ENCODE data around the gene PTPRCAP.
"Not testable (repeated sequence)": the region's sequence is repeated elsewhere in the genome, so short reads cannot be mapped to it uniquely, and the experiment has no call there.

The PTPRCAP gene
- total RNA-seq = 0 reads per million in 2 donors

- peak in 4 of 5 experiments; percentile 52 to 93 (median 74) for DNase-seq
Measured at GRCh38 chr11:67437082-67437808, at the start of gene PTPRCAP. TSS of gene PTPRCAP (minus strand) at chr11:67437682. CDS start at chr11:67437619, 63 bp downstream.

- DNase-seq = peak in 1 of 5 experiments; percentile 33
Measured at GRCh38 chr11:67486481-67487195, 49.2 kb upstream of the PTPRCAP start.

DNA sequence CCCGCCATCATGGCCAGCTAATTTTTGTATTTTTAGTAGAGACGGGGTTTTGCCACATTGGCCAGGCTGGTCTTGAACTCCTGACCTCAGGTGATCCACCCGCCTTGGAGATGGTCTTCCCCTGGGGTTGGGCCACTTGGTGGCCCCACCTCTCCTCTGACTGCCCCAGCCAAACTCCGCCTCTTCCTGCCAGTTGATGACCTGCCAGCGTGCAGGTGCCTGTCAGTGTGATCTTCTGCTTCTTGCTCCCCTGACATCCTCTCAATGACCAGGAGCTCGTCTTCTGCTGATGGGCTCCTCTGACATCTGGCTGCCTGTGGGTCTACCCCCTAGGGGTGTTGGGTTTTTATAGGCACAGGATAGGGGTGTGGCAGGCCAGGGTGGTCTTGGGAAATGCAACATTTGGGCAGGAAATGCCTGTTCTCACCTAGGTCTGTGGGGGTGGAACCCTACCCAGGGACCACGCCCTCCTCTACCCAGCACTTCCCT lies 48.4 kb upstream of the PTPRCAP start:
- DNase-seq = peak in 2 of 5 experiments; percentile 60 to 85

DNA sequence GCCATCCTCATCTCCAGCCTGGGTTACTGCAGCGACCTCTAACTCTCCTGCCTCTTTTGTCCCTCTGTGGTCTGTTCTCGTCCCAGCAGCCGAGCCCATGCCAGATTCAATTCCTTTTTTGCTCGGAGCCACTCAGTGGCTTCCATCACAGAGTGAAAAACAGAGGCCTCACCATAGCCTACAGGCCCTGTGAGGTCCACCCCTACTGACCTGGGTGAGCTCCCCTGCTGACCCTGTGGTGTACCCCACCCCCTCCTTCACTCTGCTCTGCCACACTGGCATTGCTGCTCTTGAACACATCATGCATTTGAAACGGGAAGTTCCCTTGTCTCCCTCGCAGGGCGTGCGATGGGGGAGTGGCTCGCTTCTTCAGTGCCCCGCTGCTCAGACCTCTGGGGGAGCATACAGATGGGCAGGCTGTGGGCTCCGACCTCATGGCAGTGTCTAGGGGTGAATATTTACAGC lies 47.4 kb upstream of the PTPRCAP start:
- peak in 3 of 5 experiments; percentile 46 to 82 (median 47) for DNase-seq

DNA sequence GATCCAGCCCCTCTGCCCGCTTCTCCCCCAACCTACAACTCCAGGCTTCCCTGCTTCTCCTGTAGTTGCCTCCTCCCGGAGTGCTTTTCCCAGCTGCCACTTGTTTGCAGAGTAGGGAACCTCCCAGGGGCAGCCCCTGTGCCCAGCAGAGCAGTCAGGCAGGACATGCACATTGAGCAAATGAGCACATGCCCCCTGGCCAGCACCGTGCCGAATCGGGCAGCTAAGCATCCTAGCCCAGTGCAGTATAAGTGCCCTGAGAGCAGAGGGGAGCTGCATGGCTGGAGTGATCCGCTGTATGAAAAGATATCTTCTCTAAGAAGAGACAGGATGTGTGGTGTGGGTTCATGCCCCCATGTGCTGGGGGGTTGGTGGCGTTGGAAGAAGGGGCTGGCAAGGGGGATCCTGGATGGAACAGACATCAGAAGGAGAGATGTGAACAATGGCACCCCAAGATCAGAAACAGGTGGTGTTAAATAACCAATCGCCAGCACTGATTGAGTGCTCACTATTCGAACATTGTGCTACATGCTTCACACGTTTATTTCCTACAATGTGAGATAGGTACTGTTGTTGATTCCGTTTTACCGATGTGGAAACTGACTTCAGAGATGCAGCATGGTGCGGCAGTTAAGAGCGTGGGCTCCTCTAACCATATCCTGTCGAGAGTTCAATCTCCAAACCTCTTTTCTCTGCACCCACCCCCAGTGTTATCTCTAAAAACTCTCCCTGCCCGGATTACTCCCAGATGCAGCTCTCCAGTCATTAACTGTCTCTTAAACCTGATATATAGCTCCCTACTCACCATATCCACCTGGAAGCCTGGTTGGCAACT lies 46.6 kb upstream of the PTPRCAP start:
- DNase-seq = peak in 2 of 5 experiments; percentile 63 to 93

DNA sequence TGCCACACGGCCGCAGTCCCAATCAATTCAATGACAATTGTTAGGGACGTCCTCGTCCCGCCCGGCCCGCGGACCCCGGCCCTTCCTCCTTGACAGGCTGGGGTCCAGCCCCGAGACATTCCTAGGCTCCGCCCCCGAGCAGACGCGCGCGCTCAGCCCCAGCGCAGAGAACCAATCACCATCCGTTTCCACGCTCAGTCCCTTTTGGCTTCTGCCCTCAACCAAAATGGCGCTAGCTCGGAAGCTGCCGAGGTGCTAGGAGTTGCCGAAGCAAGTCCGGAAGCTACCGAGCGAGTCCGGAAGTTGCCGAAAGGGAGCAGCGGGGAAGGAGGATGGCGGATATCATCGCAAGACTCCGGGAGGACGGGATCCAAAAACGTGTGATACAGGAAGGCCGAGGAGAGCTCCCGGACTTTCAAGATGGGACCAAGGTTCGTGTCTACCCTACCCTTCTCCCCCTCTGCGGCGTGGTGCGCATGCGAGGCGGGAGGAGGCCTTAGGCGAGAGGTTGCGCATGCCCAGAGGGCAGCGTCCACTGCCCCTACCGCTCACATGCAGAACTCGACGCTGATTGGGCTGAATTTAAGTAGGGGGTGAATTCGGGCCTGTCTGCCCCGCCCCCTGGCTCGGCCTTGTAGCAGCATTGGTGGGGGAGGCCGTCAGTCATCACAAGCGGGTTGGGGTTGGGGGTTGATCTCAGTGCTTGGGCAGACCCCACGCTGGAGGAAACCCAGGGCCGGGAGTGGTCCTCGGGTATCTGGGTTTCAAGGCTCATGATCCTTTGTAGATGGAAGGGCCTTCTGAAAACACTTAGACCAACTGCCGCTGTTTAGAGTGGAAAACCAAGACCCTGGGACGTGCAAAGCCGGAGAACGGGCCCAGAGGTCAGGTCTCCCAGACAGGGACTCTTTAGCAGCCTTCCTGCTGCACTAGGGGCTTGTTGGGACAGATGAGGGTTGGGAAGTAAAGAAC lies 45.6 kb upstream of the PTPRCAP start, which contains the start of gene AIP:
AIP (plus strand) TSS at position 200 of the 972 bp plus-strand sequence; CDS start at position 333, 133 bp downstream.
- peak; percentile 84 to 99 (median 96) for DNase-seq

DNA sequence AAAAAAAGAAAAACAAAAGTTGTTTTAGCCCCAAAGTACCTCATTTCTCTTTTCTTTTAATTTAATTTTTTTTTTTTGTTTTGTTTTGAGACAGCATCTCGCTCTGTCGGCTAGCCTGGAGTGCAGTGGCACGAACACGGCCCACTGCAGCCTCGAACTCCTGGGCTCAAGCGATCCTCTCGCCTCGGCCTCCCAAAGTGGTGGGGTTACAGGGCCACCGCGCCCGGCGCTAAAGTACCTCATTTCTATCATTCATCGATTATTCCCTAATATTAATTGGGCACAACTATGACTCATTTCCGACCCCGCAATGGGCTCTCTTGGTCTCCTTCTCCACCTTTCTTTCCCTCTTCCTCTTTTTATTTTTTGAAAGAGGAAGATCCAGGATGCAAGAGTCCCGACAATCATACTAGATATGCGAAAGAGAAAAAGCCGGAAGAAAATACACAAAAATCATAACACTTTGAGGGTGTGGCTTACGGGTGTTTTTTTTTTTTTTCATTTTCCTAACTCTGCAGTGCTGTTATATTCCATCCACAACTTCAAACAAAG lies 44.9 kb upstream of the PTPRCAP start:
- peak in 1 of 5 experiments; percentile 55 for DNase-seq

DNA sequence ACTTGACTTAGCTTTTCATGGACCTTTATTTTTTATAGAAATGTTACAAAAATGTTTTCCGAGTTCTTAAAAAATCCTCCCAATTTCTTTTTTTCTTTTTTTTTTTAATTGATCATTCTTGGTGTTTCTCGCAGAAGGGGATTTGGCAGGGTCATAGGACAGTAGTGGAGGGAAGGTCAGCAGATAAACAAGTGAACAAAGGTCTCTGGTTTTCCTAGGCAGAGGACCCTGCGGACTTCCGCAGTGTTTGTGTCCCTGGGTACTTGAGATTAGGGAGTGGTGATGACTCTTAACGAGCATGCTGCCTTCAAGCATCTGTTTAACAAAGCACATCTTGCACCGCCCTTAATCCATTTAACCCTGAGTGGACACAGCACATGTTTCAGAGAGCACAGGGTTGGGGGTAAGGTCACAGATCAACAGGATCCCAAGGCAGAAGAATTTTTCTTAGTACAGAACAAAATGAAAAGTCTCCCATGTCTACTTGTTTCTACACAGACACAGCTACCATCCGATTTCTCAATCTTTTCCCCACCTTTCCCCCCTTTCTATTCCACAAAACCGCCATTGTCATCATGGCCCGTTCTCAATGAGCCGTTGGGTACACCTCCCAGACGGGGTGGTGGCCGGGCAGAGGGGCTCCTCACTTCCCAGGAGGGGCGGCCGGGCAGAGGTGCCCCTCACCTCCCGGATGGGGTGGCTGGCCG lies 40.0 kb upstream of the PTPRCAP start:
- DNase-seq = not testable (repeated sequence)

DNA sequence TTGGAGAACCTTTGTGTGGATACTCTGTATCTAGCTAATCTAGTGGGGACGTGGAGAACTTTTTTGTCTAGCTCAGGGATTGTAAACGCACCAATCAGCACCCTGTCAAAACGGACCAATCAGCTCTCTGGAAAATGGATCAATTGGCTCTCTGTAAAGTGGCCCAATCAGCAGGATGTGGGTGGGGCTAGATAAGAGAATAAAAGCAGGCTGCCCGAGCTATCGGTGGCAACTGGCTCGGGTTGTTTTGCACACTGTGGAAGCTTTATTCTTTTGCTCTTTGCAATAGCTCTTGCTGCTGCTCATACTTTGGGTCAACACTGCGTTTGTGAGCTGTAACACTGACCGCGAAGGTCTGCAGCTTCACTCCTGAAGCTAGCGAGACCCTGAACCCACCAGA lies 39.2 kb upstream of the PTPRCAP start:
- DNase-seq = not testable (repeated sequence)

DNA sequence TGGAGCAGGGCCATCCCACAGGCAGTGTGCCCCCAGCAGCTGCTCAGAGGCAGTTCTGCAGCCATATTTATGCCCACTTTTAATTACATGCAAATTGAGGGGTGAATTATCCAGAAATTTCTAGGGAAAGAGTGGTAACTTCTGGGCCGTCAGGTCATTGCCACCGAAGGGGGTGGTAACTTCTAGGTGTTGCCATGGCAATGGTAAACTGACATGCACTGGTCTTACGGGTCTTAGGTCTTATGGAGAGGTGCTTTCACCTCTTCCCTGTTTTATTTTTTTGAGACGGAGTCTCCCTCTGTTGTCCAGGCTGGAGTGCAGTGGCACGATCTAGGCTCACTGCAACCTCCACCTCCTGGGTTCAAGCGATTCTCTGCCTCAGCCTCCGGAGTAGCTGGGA lies 35.4 kb upstream of the PTPRCAP start:
- no peak for DNase-seq

- no peak for DNase-seq
Measured at GRCh38 chr11:67470337-67471002, 33.0 kb upstream of the PTPRCAP start.

DNA sequence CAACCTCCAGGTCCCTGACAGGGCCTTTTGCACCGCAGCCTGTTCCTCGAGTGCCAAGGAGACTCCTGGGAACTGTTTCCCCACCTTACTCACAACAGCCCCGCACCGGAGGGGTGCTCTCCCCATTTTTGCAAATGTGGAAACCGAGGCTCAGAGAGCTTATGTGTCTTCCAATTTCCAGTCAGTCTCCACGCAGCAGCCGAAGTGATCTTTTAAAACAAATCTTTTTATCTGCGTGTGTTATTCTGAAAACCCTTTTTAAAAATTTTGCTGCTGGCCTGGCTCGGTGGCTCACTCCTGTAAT lies 32.0 kb upstream of the PTPRCAP start:
- no peak for DNase-seq

- peak; percentile 82 to 94 (median 86) for DNase-seq
Measured at GRCh38 chr11:67468759-67469507, 31.5 kb upstream of the PTPRCAP start, which contains the start of gene TMEM134. TSS of gene TMEM134 (minus strand) at chr11:67469251. CDS start at chr11:67469192, 59 bp downstream.

DNA sequence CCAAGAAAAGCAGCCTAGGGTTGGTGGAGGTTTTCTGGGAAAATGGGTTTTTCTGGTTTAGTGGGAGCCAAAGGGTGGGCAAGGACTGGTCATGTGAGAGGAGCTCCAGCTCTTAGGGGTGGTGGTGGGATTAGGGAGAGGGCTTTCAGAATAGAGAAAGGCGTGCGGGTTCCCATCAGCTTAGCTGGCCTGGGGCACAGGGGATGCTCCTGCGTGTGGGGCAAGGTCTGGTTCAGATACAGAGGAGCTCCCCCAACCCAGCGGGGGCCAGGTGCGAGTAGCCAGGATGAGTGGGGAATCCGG lies 30.9 kb upstream of the PTPRCAP start:
- DNase-seq = no peak

DNA sequence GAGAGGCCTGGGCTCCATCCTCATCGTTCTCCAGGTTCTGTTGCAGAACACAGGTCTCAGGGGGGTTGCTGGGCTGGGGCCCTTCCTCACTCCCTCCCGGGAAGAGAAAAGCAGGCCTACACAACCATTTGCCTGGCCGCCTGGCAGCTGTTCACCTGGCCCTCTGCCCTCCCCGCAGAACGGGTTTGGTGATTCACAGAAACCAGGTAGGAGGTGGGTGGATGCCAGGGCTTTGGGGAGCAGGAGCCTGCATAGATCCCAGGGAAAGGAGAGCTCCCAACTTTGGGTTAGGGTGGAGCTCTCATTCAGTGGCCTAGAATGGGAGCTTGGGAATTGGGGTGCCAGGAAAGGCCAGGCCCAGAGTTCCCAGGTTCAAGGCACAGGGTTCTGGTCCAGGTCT lies 30.6 kb upstream of the PTPRCAP start:
- no peak for DNase-seq

DNA sequence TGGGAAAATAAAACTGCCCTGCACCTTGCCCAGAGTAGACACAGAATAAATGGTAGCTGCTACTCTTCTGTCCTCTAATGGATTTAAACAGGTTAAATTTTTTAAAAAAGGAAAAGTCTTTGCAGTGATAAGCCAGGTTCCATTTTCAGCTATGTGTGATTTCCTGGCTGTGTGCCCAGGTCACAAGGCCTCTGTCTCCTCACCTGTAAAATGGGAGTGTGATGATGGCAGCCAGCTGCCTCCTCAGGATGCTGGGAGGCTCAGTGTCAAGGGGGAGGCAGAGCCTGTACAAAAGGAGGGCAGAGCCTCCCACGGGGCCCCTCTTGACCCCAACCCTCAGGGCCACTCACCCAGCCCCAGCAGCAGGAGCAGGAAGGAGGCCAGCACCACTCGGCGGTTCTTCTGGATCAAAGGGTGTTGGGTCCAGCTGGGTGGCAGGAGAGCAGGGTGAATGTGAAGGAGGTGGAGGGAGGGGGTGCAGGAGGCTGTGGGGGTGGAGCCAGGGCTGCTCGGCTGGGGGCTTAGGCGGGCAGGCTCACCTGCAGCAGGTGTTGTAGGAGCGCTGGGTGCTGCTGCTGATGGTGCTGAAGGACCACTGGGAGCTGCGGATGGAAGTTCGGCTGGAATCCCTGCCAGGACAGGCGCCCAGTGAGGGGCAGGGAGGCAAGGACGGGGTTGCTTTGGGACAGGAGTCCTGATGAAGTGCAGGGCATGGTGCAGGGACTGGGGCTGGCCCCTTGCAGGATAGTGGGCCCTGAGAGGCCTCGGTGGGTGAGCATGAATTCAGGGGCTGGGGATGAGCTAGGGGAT lies 29.7 kb upstream of the PTPRCAP start:
- DNase-seq = no peak

GRCh38 chr11:67466367-67466766 lies 28.9 kb upstream of the PTPRCAP start:
- no peak for DNase-seq

- not testable (repeated sequence) for DNase-seq
Measured at GRCh38 chr11:67465530-67465929, 28.0 kb upstream of the PTPRCAP start.

DNA sequence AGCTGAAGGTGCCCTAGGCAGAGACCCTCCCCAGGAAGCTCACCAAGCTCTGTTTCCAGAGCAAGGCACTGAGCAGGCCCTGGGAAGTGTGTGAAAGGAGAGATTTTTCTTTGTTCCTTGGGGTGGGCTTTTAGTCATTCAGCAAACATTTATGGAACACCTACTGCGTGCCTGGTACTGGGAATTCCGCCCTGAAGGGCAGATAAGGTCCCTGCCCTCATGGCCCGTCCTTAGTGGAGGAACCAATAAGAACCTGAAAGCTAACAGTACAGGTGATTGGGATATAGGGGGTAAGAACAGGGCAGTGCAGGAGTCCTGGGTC lies 27.7 kb upstream of the PTPRCAP start:
- no peak for DNase-seq

Data from T-helper 2 cell (primary cell).